ENCODE data around the gene DUSP12. TPM values are rescaled to one million over a fixed set of nuclear protein-coding genes. Genes with fewer than 3 reads are reported as not detected.

DUSP12 gene
- total RNA-seq, 4 donors from 2014 or later = 10.2 to 24.5 (median 18.8) TPM

GRCh38 chr1:161778522-161778921 is 28.9 kb downstream of the DUSP12 start:
- 89% methylated on average over 1 of the region's 1 CpG for WGBS, 2 donors
- intact Hi-C loops (cut with DNase I; ENCODE audit: low total_unique reads) = no loop called here
- H3K4me3 ChIP-seq (ENCODE audit: low read depth, poor library complexity, severe bottlenecking) = no peak overlapping the region
- DNase-seq (ENCODE audit: low spot score in 2 of 2) = no peak
- TF ChIP-seq CTCF (IDR thresholded peaks at IDR 0.05) (no peak), POLR2A (IDR thresholded peaks at IDR 0.05) (no peak)

GRCh38 chr1:161779393-161779792 is 29.8 kb downstream of the DUSP12 start:
- TF ChIP-seq CTCF (IDR thresholded peaks at IDR 0.05) = no peak
- TF ChIP-seq POLR2A (IDR thresholded peaks at IDR 0.05) = no peak
- 72 to 84% methylated on average over 2 of the region's 2 CpGs for WGBS, 2 donors
- intact Hi-C loops (cut with DNase I; ENCODE audit: low total_unique reads) = no loop called here
- no peak for DNase-seq (ENCODE audit: low spot score in 2 of 2)
- H3K4me3 ChIP-seq (ENCODE audit: low read depth, poor library complexity, severe bottlenecking) = no peak overlapping the region

- no peak for TF ChIP-seq CTCF (IDR thresholded peaks at IDR 0.05)
- H3K4me3 ChIP-seq (ENCODE audit: low read depth, poor library complexity, severe bottlenecking) = no peak overlapping the region
- intact Hi-C loops (cut with DNase I; ENCODE audit: low total_unique reads) = no loop called here
- no peak for DNase-seq (ENCODE audit: low spot score in 2 of 2)
Measured at GRCh38 chr1:161781995-161782394, 32.4 kb downstream of the DUSP12 start.

- H3K4me3 ChIP-seq (ENCODE audit: low read depth, poor library complexity, severe bottlenecking) = no peak overlapping the region
- WGBS, 2 donors = 98 to 99% methylated on average over 4 of the region's 4 CpGs
- TF ChIP-seq POLR2A (IDR thresholded peaks at IDR 0.05) = no peak
- no peak for TF ChIP-seq CTCF (IDR thresholded peaks at IDR 0.05)
- intact Hi-C loops (cut with DNase I; ENCODE audit: low total_unique reads) = no loop called here
- no peak for DNase-seq (ENCODE audit: low spot score in 2 of 2)
Measured at GRCh38 chr1:161782886-161783285, 33.3 kb downstream of the DUSP12 start.

- intact Hi-C loops (cut with DNase I; ENCODE audit: low total_unique reads) = no loop called here
- TF ChIP-seq POLR2A (IDR thresholded peaks at IDR 0.05) (no peak), CTCF (IDR thresholded peaks at IDR 0.05) (no peak)
- H3K4me3 ChIP-seq (ENCODE audit: low read depth, poor library complexity, severe bottlenecking) = no peak overlapping the region
- no peak for DNase-seq (ENCODE audit: low spot score in 2 of 2)
- WGBS, 2 donors = 72 to 80% methylated on average over 1 of the region's 1 CpG
Measured at GRCh38 chr1:161784968-161785367, 35.4 kb downstream of the DUSP12 start.

GRCh38 chr1:161787355-161787754 is 37.8 kb downstream of the DUSP12 start:
- intact Hi-C loops (cut with DNase I; ENCODE audit: low total_unique reads) = no loop called here
- WGBS, 2 donors = 87 to 89% methylated on average over 4 of the region's 4 CpGs
- no peak for DNase-seq (ENCODE audit: low spot score in 2 of 2)
- no peak overlapping the region for H3K4me3 ChIP-seq (ENCODE audit: low read depth, poor library complexity, severe bottlenecking)
- TF ChIP-seq POLR2A (IDR thresholded peaks at IDR 0.05) (no peak), CTCF (IDR thresholded peaks at IDR 0.05) (no peak)
